ENCODE data around the gene FILIP1L.

- no peak for TF ChIP-seq CTCF (IDR thresholded peaks at IDR 0.05)
- no peak for TF ChIP-seq POLR2A (IDR thresholded peaks at IDR 0.05)
- no peak for TF ChIP-seq POLR2AphosphoS5 (IDR thresholded peaks at IDR 0.05)
These were observed 41.3 kb upstream of the FILIP1L start for GRCh38 chr3:100155590-100155989.

Data from breast epithelium (tissue), 3 donors.